Neural cell (in vitro differentiated cells): ENCODE measurements around the gene SFXN2. TPM values are rescaled to one million over a fixed set of nuclear protein-coding genes. Genes with fewer than 3 reads are reported as not detected.

Source experiments
- H2AFZ ChIP-seq: fragments of 200-600, 300-800 bp; sonication (generic), shearing (Covaris generic); 2 replicates; pipeline ENCODE4 v1.6.0; 2014; ENCODE audit warnings: low read depth, mild to moderate bottlenecking, antibody characterized with exemption, low read length, moderate library complexity
- H3F3A ChIP-seq: fragments of 200-600 bp; shearing (Covaris generic); 2 replicates; pipeline ENCODE4 v1.6.1; 2016; ENCODE audit warnings: mild to moderate bottlenecking, moderate library complexity, mixed read lengths, antibody characterized with exemption, low read length; ENCODE audit not compliant: insufficient read depth, poor library complexity, severe bottlenecking
- H3K27ac ChIP-seq: fragments of 200-600, 300-800 bp; sonication (generic), shearing (Covaris generic); 2 replicates; pipeline ENCODE4 v1.5.1; 2014; ENCODE audit warnings: mild to moderate bottlenecking, low read length, moderate library complexity
- H3K27me3 ChIP-seq: fragments of 300-800, 200-600 bp; sonication (generic), shearing (Covaris generic); 2 replicates; pipeline ENCODE4 v1.6.0; 2014; ENCODE audit warnings: mild to moderate bottlenecking, low read depth, low read length, moderate library complexity; ENCODE audit not compliant: insufficient read depth
- H3K36me3 ChIP-seq: fragments of 300-800, 200-600 bp; sonication (generic), shearing (Covaris generic); 2 replicates; pipeline ENCODE4 v1.5.1; 2014; ENCODE audit warnings: mild to moderate bottlenecking, antibody characterized with exemption, low read length, moderate library complexity; ENCODE audit not compliant: insufficient read depth
- H3K4me2 ChIP-seq: fragments of 300-800, 200-600 bp; sonication (generic), shearing (Covaris generic); 2 replicates; pipeline ENCODE4 v1.6.0; 2014; ENCODE audit warnings: mild to moderate bottlenecking, low read length
- H3K4me3 ChIP-seq: fragments of 300-800, 200-600 bp; sonication (generic), shearing (Covaris generic); 2 replicates; pipeline ENCODE4 v1.5.1; 2014; ENCODE audit warnings: mild to moderate bottlenecking, low read length, moderate library complexity
- H3K79me2 ChIP-seq: fragments of 200-600 bp; shearing (Covaris generic); replicated peaks from 2 replicates; pipeline ENCODE4 v1.6.0; 2014; ENCODE audit warnings: mild to moderate bottlenecking, low read length, moderate library complexity; ENCODE audit not compliant: insufficient read depth
- H3K9ac ChIP-seq: fragments of 300-800, 200-600 bp; sonication (generic), shearing (Covaris generic); 2 replicates; pipeline ENCODE4 v1.6.1; 2016; ENCODE audit warnings: mild to moderate bottlenecking, low read length, mixed read lengths
- H3K9me2 ChIP-seq: fragments of 200-600 bp; shearing (Covaris generic); 2 replicates; pipeline ENCODE4 v1.6.1; 2016; ENCODE audit warnings: mild to moderate bottlenecking, low read length, mixed read lengths; ENCODE audit not compliant: insufficient read depth
- H3K9me3 ChIP-seq: fragments of 200-600, 300-800 bp; sonication (generic), shearing (Covaris generic); 2 replicates; pipeline ENCODE4 v1.6.1; 2016; ENCODE audit warnings: mild to moderate bottlenecking, mixed run types, low read length, moderate library complexity, mixed read lengths
- H4K20me1 ChIP-seq: fragments of 200-600 bp; shearing (Covaris generic); 2 replicates; pipeline ENCODE4 v1.6.1; 2016; ENCODE audit warnings: mild to moderate bottlenecking, mixed run types; ENCODE audit not compliant: insufficient read depth
- CTCF ChIP-seq: fragments of 450-650 bp; IDR thresholded peaks from 2 replicates; pipeline ENCODE4 v1.5.1; 2014; ENCODE audit warnings: antibody characterized with exemption, mild to moderate bottlenecking, moderate library complexity; ENCODE audit not compliant: poor library complexity, severe bottlenecking
- EP300 ChIP-seq: fragments of 450-650 bp; conservative IDR thresholded peaks from 2 replicates; pipeline ENCODE4 v1.6.1; 2014; ENCODE audit warnings: antibody characterized with exemption, mild to moderate bottlenecking, moderate library complexity; ENCODE audit not compliant: poor library complexity, severe bottlenecking
- EZH2 ChIP-seq: fragments of 200-600, 300-800 bp; shearing (Covaris generic), sonication (generic); IDR thresholded peaks from 2 replicates; pipeline ENCODE4 v1.6.1; 2014; ENCODE audit warnings: antibody characterized with exemption, low read length, borderline replicate concordance, mild to moderate bottlenecking; ENCODE audit not compliant: insufficient read depth, poor library complexity, severe bottlenecking
- MXI1 ChIP-seq: fragments of 450-650 bp; conservative IDR thresholded peaks from 2 replicates; pipeline ENCODE4 v1.6.1; 2014; ENCODE audit warnings: antibody characterized with exemption, mild to moderate bottlenecking; ENCODE audit not compliant: poor library complexity, severe bottlenecking
- POLR2AphosphoS5 ChIP-seq: IDR thresholded peaks from 2 replicates; pipeline ENCODE4 v1.6.1; 2012
- RAD21 ChIP-seq: fragments of 450-650 bp; conservative IDR thresholded peaks from 2 replicates; pipeline ENCODE4 v1.6.1; 2014; ENCODE audit warnings: antibody characterized with exemption, mild to moderate bottlenecking, moderate library complexity
- REST ChIP-seq: IDR thresholded peaks from 2 replicates; pipeline ENCODE4 v1.6.1; 2012; ENCODE audit warnings: borderline replicate concordance
- SMC3 ChIP-seq: fragments of 450-650 bp; conservative IDR thresholded peaks from 2 replicates; pipeline ENCODE4 v1.6.1; 2014; ENCODE audit warnings: antibody characterized with exemption, mild to moderate bottlenecking, moderate library complexity; ENCODE audit not compliant: poor library complexity
- TAF1 ChIP-seq: IDR thresholded peaks from 2 replicates; pipeline ENCODE4 v1.6.1; 2012; ENCODE audit warnings: low read depth
- polyA plus RNA-seq: library from polyadenylated mRNA; depleted of rRNA; stranded (reverse); fragments of >200 nt; gene quantifications from 2 replicates; pipeline ENCODE4 v1.2.3, GENCODE V29; 2014

The SFXN2 gene
- polyA plus RNA-seq, 1 donor from 2014 or later = 16.0 TPM

DNA sequence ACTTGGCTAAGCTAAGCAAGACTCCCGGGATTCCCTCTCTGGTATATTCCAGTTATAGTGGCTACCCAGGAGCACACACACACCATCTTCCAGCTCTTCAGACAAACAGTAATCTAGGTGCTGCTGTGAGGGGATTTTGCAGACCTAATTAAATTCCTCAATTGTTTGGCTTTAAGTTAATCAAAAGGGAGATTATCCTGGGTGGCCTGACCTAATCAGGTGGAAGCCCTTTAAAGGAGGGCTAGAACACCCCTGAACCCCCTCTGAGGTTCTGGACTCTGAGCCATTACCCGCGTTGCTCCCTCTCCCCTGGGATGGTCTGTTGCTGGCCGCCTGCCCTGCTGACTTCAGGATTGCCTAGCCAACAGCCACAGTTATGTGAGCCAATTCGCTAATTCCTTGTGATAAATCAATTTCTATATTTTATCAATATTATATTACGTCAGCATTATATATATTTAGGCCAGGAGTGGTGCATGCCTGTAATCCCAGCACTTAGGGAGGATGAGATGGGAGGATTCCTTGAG is 6.4 kb downstream of the SFXN2 start:
- no peaks in the 10 kb centered on the region for H3K79me2 ChIP-seq
- TF ChIP-seq CTCF = no peak
- TF ChIP-seq EZH2 = no peak
- TF ChIP-seq RAD21 = no peak
- no peak for TF ChIP-seq SMC3
- TF ChIP-seq MXI1 = no peak
- TF ChIP-seq POLR2AphosphoS5 = no peak
- no peak for TF ChIP-seq TAF1
- no peak for TF ChIP-seq EP300
- TF ChIP-seq REST = no peak
- no peak overlapping the region for H3K4me3 ChIP-seq

GRCh38 chr10:102721954-102722353 is 7.5 kb downstream of the SFXN2 start:
- no peaks in the 10 kb centered on the region for H3K36me3 ChIP-seq
- H3K79me2 ChIP-seq = no peaks in the 10 kb centered on the region
- H3K4me3 ChIP-seq = no peak overlapping the region

More for the DNA sequence above, 6.4 kb downstream of the SFXN2 start:
- no peak overlapping the region for H3K27ac ChIP-seq
- H4K20me1 ChIP-seq = no peaks in the 10 kb centered on the region
- H3K27me3 ChIP-seq = no peaks in the 10 kb centered on the region
- no peak overlapping the region for H3K4me2 ChIP-seq
- H3K9ac ChIP-seq = no peak overlapping the region
- H3K9me2 ChIP-seq = no peaks in the 10 kb centered on the region
- H3K9me3 ChIP-seq = no peaks in the 10 kb centered on the region
- no peak overlapping the region for H2AFZ ChIP-seq
- H3F3A ChIP-seq = no peaks in the 10 kb centered on the region
- H3K36me3 ChIP-seq = no peaks in the 10 kb centered on the region

More at GRCh38 chr10:102721954-102722353, 7.5 kb downstream of the SFXN2 start:
- H4K20me1 ChIP-seq = no peaks in the 10 kb centered on the region
- H3F3A ChIP-seq = no peaks in the 10 kb centered on the region
- no peak overlapping the region for H2AFZ ChIP-seq
- H3K9me2 ChIP-seq = no peaks in the 10 kb centered on the region
- H3K27me3 ChIP-seq = no peaks in the 10 kb centered on the region
- no peak overlapping the region for H3K4me2 ChIP-seq
- TF ChIP-seq EZH2 = no peak
- no peak for TF ChIP-seq RAD21
- no peak for TF ChIP-seq MXI1
- TF ChIP-seq POLR2AphosphoS5 = no peak
- TF ChIP-seq EP300 = no peak
- no peak for TF ChIP-seq TAF1
- no peaks in the 10 kb centered on the region for H3K9me3 ChIP-seq
- H3K27ac ChIP-seq = no peak overlapping the region
- H3K9ac ChIP-seq = no peak overlapping the region
